Activated CD4-positive, alpha-beta T cell treated with anti-CD3 and anti-CD28 coated beads, Interleukin-2, amount 10 ng/mL, durations not matched to agents 7 days and 5 days (primary cell): ENCODE results near the gene ABHD4. TPM values are rescaled to one million over a fixed set of nuclear protein-coding genes. Genes with fewer than 3 reads are reported as not detected.
"Not testable (repeated sequence)": the region's sequence is repeated elsewhere in the genome, so short reads cannot be mapped to it uniquely, and the experiment has no call there.

Experiments
- CTCF ChIA-PET: fragments of 350-600 bp; sonication (Branson Sonifier 250); formaldehyde crosslinking; loops from one replicate; lab custom pipeline; 2021; ENCODE audit warnings: antibody characterized with exemption; lab: Charles Lee
- POLR2A ChIA-PET: fragments of 350-600 bp; sonication (Branson Sonifier 250); formaldehyde crosslinking; loops from one replicate; lab custom pipeline; 2021; ENCODE audit warnings: antibody characterized with exemption; lab: Charles Lee
- DNase-seq: peaks from one replicate; pipeline ENCODE4 v3.0.0-alpha.2; 2020
- H3K27ac Mint-ChIP-seq: one replicate; pipeline ENCODE4 v1.8.0; 2021; ENCODE audit warnings: mild to moderate bottlenecking, moderate library complexity, mixed read lengths
- H3K27me3 Mint-ChIP-seq: one replicate; pipeline ENCODE4 v1.8.0; 2021; ENCODE audit warnings: mixed read lengths
- H3K36me3 Mint-ChIP-seq: one replicate; pipeline ENCODE4 v1.8.0; 2021; ENCODE audit warnings: low read depth, mixed read lengths
- H3K4me1 Mint-ChIP-seq: one replicate; pipeline ENCODE4 v1.8.0; 2021; ENCODE audit warnings: mixed read lengths
- H3K4me3 Mint-ChIP-seq: one replicate; pipeline ENCODE4 v1.8.0; 2021; ENCODE audit warnings: mild to moderate bottlenecking, moderate library complexity, mixed read lengths
- H3K9me3 Mint-ChIP-seq: one replicate; pipeline ENCODE4 v1.8.0; 2021; ENCODE audit warnings: mixed read lengths
- total RNA-seq, 2 experiments: library from RNA; stranded (reverse); gene quantifications; one replicate each; pipeline ENCODE4 v1.2.3, GENCODE V29; 2021

ABHD4 gene
- total RNA-seq, 2 experiments from 2014 or later: 8.3 to 10.4 TPM

DNA sequence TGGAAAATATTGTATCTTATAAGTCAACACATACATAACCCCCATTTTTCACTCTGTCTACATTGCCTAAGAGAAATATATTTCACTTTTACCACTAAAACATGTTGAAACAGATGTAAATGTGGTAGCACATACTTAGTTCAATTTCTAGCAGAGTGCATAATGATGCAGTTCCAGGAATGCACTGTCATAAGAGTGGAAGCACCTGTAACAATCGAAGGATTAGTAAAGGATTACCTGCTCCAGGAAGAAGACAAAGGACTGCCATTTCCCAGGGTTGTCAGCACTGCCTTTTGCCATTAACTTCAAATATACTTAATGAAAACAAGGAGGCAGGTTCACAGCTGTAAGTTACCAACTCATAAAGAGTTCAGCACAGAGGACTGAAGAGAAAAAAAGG is 33.6 kb upstream of the ABHD4 start:
- CTCF ChIA-PET: interaction anchor here (0.8 to 12.8 kb wide), 5 partner anchors 11 to 288 kb away, joined by 3 to 335 read pairs (median 4); no protein-coding TSS in a partner anchor

DNA sequence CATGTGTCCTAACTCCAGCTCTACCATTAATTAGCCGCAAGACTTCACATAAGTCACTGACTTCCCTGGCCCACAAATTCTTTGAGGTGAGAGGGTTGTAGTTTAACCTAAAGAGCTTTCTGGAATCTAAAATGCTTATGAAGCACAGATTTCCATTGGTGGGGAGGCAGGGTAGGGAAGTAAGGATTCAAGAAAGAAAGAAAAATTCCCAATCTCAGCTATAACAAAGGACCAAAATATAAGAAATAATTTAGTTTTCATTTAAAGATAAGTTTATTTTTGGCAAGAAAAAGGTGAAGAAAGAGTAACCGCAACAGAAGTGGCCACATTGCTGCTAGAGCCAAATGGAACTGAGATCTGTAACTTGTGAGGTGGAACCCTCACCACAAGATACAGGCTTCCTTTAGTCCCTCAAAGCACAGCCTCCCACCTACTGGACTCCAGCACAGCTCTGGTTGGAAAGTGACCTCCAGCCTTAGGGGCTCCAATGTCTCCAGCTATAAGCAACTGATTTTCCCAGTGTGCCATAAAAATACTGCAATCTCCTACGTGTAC is 32.6 kb upstream of the ABHD4 start:
- CTCF ChIA-PET: interaction anchor here (0.6 to 12.8 kb wide), 7 partner anchors 12 to 567 kb away, joined by 3 to 335 read pairs (median 3); partner anchors contain the start of gene DAD1
- H3K4me1 Mint-ChIP-seq: peaks cover 92% of the 10 kb centered on the region
- no peaks in the 10 kb centered on the region for H3K9me3 Mint-ChIP-seq
- peak overlapping the region; percentile 95 for H3K27ac Mint-ChIP-seq
- peaks cover 70% of the 10 kb centered on the region for H3K36me3 Mint-ChIP-seq
- no peaks in the 10 kb centered on the region for H3K27me3 Mint-ChIP-seq
- no peak for DNase-seq
- peak overlapping the region; percentile 58 for H3K4me3 Mint-ChIP-seq
- POLR2A ChIA-PET: interaction anchor here (0.6 kb wide), 2 partner anchors 40 to 77 kb away, joined by 3 to 8 read pairs; no protein-coding TSS in a partner anchor

More for the DNA sequence above, 33.6 kb upstream of the ABHD4 start:
- POLR2A ChIA-PET: no interaction called here
- Mint-ChIP-seq H3K36me3 (peaks cover 68% of the 10 kb centered on the region), H3K27me3 (no peaks in the 10 kb centered on the region), H3K4me1 (peaks cover 97% of the 10 kb centered on the region), H3K27ac (peak overlapping the region; percentile 95), H3K4me3 (peak overlapping the region; percentile 41), H3K9me3 (no peaks in the 10 kb centered on the region)
- no peak for DNase-seq

DNA sequence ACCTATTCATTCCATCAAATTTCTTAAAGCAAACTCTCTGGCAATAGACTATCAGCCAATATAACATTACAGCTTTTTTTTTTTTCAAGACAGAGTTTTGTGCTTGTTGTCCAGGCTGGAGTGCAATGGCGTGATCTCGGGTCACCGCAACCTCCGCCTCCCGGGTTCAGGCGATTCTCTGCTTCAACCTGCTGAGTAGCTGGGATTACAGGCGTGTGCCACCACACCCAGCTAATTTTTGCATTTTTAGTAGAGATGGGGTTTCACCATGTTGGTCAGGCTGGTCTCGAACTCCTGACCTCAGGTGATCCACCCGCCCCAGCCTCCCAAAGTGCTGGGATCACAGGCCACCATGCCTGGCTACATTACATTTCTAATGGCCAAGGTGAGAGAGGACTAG is 31.8 kb upstream of the ABHD4 start:
- POLR2A ChIA-PET: interaction anchor here (0.6 to 1.5 kb wide), 4 partner anchors 8 to 470 kb away, joined by 3 to 8 read pairs (median 3); no protein-coding TSS in a partner anchor
- not testable (repeated sequence) for H3K27me3 Mint-ChIP-seq, DNase-seq, H3K9me3 Mint-ChIP-seq
- Mint-ChIP-seq H3K27ac (peak overlapping the region; percentile 95), H3K4me1 (peaks cover 88% of the 10 kb centered on the region), H3K36me3 (peaks cover 73% of the 10 kb centered on the region), H3K4me3 (peak overlapping the region; percentile 58)
- CTCF ChIA-PET: interaction anchor here (0.5 to 12.8 kb wide), 10 partner anchors 6 to 648 kb away, joined by 3 to 335 read pairs (median 3); no protein-coding TSS in a partner anchor

DNA sequence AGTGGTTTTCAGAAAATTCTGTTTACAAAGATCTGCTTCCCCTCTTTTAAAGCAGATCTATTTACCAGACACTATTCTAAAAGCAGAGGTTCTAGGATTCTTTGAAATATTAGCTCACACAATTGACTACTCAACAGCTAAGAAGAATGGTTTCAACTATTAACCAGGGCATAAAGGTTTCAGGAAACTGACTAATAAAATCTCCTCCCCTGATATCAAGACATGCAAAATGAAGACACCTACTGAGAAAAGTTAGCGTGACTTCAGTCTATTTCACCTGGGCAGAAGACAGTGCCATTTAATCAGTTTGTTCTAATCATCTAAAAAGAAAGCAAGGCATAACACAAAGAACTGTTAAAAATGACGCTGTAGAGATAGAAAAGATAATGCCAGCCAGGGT is 31.3 kb upstream of the ABHD4 start:
- Mint-ChIP-seq H3K4me3 (peak overlapping the region; percentile 57), H3K27ac (peak overlapping the region; percentile 95), H3K27me3 (no peaks in the 10 kb centered on the region), H3K36me3 (peaks cover 73% of the 10 kb centered on the region), H3K9me3 (no peaks in the 10 kb centered on the region), H3K4me1 (peaks cover 82% of the 10 kb centered on the region)
- CTCF ChIA-PET: interaction anchor here (1.0 to 12.8 kb wide), 7 partner anchors 7 to 649 kb away, joined by 3 to 335 read pairs (median 3); no protein-coding TSS in a partner anchor
- POLR2A ChIA-PET: interaction anchor here (0.6 to 1.8 kb wide), 6 partner anchors 9 to 727 kb away, joined by 3 to 8 read pairs (median 3); no protein-coding TSS in a partner anchor
- no peak for DNase-seq

DNA sequence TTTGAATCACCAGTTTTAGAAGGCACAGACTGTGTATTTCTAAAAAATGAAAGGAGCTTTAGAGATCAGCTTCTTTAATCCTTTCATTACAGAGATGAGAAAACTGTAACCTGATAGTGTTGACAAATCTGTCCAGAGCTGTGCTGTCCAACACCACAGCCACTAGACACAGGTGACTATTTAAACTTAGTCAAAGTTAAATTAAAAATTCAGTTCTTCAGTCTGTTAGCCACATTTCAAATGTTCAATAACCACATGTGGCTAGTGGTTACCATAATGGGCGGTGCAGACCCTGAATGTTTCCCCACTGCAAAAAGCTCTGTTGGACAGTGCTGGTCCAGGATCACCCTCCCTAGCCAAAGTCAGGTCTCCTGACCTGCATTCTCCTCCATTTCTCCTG is 30.7 kb upstream of the ABHD4 start:
- Mint-ChIP-seq H3K4me3 (peak overlapping the region; percentile 57), H3K36me3 (peaks cover 79% of the 10 kb centered on the region), H3K27ac (peak overlapping the region; percentile 95), H3K27me3 (no peaks in the 10 kb centered on the region), H3K9me3 (no peaks in the 10 kb centered on the region), H3K4me1 (peaks cover 76% of the 10 kb centered on the region)
- DNase-seq: no peak
- CTCF ChIA-PET: interaction anchor here (1.1 to 12.8 kb wide), 6 partner anchors 7 to 285 kb away, joined by 3 to 335 read pairs (median 47); no protein-coding TSS in a partner anchor
- POLR2A ChIA-PET: interaction anchor here (0.6 to 1.8 kb wide), 4 partner anchors 9 to 728 kb away, joined by 3 to 8 read pairs (median 3); no protein-coding TSS in a partner anchor

DNA sequence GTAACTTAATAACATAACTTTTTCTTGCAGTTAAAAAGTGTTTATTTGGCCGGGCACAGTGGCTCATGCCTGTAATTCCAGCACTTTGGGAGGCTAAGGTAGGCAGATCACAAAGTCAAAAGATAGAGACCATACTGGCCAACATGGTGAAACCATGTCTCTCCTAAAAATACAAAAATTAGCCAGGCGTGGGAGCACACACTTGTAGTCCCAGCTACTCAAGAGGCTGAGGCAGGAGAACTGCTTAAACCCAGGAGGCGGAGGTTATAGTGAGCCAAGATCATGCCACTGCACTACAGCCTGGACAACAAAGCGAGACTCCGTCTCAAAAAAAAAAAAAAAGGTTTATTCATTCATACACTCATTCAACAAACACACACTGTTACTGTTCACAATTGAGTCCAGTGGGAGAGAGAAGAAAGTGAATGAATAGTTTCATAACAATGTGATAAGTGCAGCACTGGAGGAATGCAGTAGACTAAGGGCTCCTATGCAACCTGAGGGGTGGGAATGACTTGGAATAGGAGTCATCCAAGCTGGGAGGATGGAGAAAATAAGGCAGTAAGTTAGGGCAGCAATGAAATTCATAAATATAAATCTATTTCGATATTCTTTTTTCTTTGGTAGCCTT is 28.9 kb upstream of the ABHD4 start:
- ChIA-PET POLR2A (interaction anchor here (0.7 to 1.4 kb wide), 4 partner anchors 9 to 348 kb away, joined by 3 to 7 read pairs (median 4); partner anchors contain the start of gene DAD1), CTCF (interaction anchor here (0.6 to 12.8 kb wide), 64 partner anchors 9 to 820 kb away, joined by 3 to 335 read pairs (median 7); partner anchors contain the start of genes ABHD4, AJUBA, DAD1 and LRP10)
- no peaks in the 10 kb centered on the region for H3K9me3 Mint-ChIP-seq
- peaks cover 78% of the 10 kb centered on the region for H3K36me3 Mint-ChIP-seq
- H3K27ac Mint-ChIP-seq: peak overlapping the region; percentile 97
- H3K4me1 Mint-ChIP-seq: peaks cover 73% of the 10 kb centered on the region
- no peaks in the 10 kb centered on the region for H3K27me3 Mint-ChIP-seq
- H3K4me3 Mint-ChIP-seq: peak overlapping the region; percentile 78
- DNase-seq: no peak

DNA sequence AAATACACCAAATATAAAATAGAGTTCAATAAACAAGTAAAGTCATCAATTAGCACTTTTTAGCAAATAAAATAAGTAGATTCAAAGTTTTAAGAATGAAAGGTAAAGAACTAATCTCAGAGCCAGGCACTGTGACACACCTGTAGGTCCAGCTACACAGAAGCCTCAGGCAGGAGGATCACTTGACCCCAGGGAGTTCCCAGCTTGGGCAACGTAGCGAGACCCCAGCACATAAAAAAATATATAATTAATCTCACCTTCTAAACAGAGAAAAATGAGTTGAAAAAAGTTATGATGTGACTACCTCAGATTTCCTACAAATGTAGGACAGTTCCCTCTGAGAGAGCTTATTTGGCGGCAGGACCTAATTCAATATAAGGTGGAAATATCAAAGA is 28.4 kb upstream of the ABHD4 start:
- Mint-ChIP-seq H3K4me3 (peak overlapping the region; percentile 78), H3K27ac (peak overlapping the region; percentile 97), H3K27me3 (no peaks in the 10 kb centered on the region), H3K4me1 (peaks cover 72% of the 10 kb centered on the region), H3K9me3 (no peaks in the 10 kb centered on the region), H3K36me3 (peaks cover 78% of the 10 kb centered on the region)
- DNase-seq: no peak
- POLR2A ChIA-PET: interaction anchor here (0.6 to 1.4 kb wide), 13 partner anchors 9 to 656 kb away, joined by 3 to 9 read pairs (median 4); partner anchors contain the start of gene DAD1
- CTCF ChIA-PET: interaction anchor here (0.6 to 12.8 kb wide), 122 partner anchors 9 to 829 kb away, joined by 3 to 335 read pairs (median 5); partner anchors contain the start of genes ABHD4, AJUBA, DAD1 and LRP10

DNA sequence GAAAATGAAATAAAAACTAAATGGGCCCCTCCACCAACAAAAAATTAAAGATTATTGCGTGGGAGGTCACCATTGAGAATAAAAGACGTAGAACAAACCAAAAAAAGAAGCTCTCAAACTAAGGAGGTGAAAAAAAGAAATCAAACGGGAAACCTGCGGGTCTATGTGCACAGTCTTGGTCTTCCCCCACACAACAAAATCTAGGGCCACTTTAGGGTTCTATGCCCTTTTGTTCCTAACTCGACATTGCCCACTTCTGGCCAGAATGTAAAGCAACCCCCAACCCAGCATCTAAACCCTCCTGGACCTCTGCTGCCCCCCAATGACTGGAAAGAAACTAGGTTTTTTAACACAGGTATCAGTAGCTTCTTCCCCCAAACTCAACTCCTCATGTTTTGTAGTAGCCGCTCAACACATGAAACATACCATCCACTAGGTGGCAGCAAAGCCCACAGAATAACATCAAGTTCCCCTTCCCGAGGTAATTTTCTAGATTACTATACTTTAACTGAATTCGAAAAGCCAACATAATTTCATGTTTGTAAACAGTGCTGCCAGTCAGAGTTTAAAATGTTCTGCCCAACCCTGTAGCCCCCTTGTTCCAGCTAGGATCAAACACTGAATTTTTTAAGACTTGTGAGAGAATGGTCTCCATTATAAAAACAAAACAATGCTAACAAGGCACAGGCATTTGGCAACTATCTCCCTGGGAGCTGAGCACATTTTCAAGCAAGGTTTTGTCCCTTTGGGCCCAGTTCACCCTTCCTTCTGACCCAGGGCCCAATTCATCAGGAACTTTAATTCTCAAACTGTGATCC is 27.8 kb upstream of the ABHD4 start:
- POLR2A ChIA-PET: interaction anchor here (0.6 to 1.4 kb wide), 17 partner anchors 8 to 802 kb away, joined by 3 to 9 read pairs (median 3); partner anchors contain the start of gene DAD1
- H3K4me3 Mint-ChIP-seq: peak overlapping the region; percentile 78
- peaks cover 68% of the 10 kb centered on the region for H3K4me1 Mint-ChIP-seq
- H3K9me3 Mint-ChIP-seq: no peaks in the 10 kb centered on the region
- DNase-seq: peak; percentile 94
- peaks cover 76% of the 10 kb centered on the region for H3K36me3 Mint-ChIP-seq
- H3K27me3 Mint-ChIP-seq: no peaks in the 10 kb centered on the region
- peak overlapping the region; percentile 97 for H3K27ac Mint-ChIP-seq
- CTCF ChIA-PET: interaction anchor here (0.5 to 12.8 kb wide), 130 partner anchors 8 to 830 kb away, joined by 3 to 335 read pairs (median 5); partner anchors contain the start of genes ABHD4, AJUBA, DAD1 and LRP10

DNA sequence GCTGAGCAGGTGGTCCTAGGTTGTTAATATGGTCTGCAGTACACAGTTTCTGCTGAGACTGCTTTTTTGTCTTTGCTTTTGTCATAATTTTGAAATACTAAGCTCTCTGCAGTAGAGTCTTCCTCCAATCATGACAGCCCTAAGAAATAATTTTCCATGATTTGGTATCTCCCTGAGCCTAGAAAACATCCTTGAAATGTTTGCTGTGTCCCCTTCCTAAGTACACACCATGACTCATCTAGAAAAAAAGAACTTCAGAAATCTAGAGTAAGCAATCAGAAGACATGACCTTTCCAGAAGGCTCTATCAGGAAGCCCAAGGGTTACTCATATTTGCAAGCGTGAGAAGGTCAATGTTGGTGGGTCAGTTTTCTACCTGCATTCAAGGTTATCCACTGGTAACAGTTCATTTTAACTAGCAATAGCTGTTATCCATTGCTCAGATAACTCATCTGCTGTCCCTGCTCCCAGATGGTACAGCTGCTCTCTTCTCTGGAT is 25.5 kb upstream of the ABHD4 start:
- peaks cover 76% of the 10 kb centered on the region for H3K36me3 Mint-ChIP-seq
- POLR2A ChIA-PET: interaction anchor here (0.6 kb wide), 1 partner anchor 44 kb away, joined by 3 read pairs; no protein-coding TSS in a partner anchor

DNA sequence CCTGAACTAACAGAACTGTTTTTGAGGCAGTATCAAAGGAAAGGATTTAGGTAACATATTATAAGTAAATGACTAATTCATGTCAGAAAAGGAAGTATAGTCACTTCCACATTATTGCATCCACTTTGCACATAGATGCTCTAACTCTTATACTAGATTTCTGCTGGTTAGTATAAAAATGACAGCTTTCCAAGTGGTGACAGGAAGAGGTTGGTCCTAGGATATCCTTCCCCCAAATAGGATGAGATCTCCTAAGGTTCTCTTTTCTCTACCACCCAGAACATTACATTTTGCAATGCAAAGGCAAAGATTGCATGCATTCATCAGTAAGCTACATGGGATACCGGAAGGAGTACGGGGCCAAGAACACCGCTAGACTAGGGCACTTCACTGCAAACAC is 24.3 kb upstream of the ABHD4 start:
- Mint-ChIP-seq H3K9me3 (no peaks in the 10 kb centered on the region), H3K27ac (peak overlapping the region; percentile 36), H3K36me3 (peaks cover 72% of the 10 kb centered on the region), H3K27me3 (no peaks in the 10 kb centered on the region), H3K4me1 (peaks cover 60% of the 10 kb centered on the region), H3K4me3 (no peak overlapping the region)
- CTCF ChIA-PET: interaction anchor here (0.8 to 12.8 kb wide), 3 partner anchors 13 to 412 kb away, joined by 3 to 335 read pairs (median 124); partner anchors contain the start of gene DAD1
- no peak for DNase-seq
- POLR2A ChIA-PET: no interaction called here

More for the DNA sequence above, 25.5 kb upstream of the ABHD4 start:
- H3K4me3 Mint-ChIP-seq: no peak overlapping the region
- peaks cover 62% of the 10 kb centered on the region for H3K4me1 Mint-ChIP-seq
- H3K27me3 Mint-ChIP-seq: no peaks in the 10 kb centered on the region
- H3K9me3 Mint-ChIP-seq: no peaks in the 10 kb centered on the region
- H3K27ac Mint-ChIP-seq: no peak overlapping the region
- no peak for DNase-seq
- CTCF ChIA-PET: interaction anchor here (0.6 to 12.8 kb wide), 11 partner anchors 11 to 659 kb away, joined by 3 to 335 read pairs (median 3); partner anchors contain the start of gene DAD1

DNA sequence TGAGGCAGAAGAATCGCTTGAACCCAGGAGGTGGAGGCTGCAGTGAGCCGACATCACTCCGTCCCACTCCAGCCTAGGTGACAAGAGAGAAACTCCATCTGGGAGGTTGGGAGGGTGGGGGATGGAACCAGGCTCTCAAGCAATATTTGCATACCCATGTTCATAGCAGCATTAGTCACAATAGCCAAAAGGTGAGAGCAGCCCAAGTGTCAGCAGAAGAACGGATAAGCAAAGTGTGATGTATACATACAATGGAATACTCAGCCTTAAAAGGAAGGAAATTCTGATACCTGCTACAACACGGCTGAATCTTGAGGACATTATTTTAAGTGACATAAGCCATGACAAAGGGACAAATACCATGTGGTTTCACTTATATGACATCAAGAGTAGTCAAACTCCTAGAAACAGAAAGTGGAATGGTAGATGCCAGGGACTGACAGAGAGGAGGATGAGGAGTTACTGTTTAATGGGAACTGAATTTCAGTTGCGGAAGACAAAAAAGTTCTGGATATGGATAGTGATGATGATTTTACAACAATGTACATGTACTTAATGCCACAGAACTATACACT is 20.7 kb upstream of the ABHD4 start:
- H3K27me3 Mint-ChIP-seq: no peaks in the 10 kb centered on the region
- H3K4me1 Mint-ChIP-seq: peaks cover 65% of the 10 kb centered on the region
- no peaks in the 10 kb centered on the region for H3K9me3 Mint-ChIP-seq
- peak overlapping the region; percentile 1 for H3K4me3 Mint-ChIP-seq
- H3K27ac Mint-ChIP-seq: peak overlapping the region; percentile 71
- ChIA-PET CTCF (no interaction called here), POLR2A (no interaction called here)
- DNase-seq: no peak
- H3K36me3 Mint-ChIP-seq: peaks cover 65% of the 10 kb centered on the region
